C4-2B (cell line): Measurements from ENCODE around the gene WDCP.

Source experiments
- H3K27ac ChIP-seq: fragments of 450-650 bp; 2 replicates; pipeline ENCODE4 v1.5.1; 2017
- ZFX ChIP-seq: fragments of 450-650 bp; IDR thresholded peaks from 2 replicates; pipeline ENCODE4 v1.6.1; 2017
- TF ChIP-seq, protein P1 (sequence below): fragments of 450-650 bp; conservative IDR thresholded peaks from 2 replicates; pipeline ENCODE4 v1.5.1; 2017; ENCODE audit warnings: mild to moderate bottlenecking

WDCP gene

DNA sequence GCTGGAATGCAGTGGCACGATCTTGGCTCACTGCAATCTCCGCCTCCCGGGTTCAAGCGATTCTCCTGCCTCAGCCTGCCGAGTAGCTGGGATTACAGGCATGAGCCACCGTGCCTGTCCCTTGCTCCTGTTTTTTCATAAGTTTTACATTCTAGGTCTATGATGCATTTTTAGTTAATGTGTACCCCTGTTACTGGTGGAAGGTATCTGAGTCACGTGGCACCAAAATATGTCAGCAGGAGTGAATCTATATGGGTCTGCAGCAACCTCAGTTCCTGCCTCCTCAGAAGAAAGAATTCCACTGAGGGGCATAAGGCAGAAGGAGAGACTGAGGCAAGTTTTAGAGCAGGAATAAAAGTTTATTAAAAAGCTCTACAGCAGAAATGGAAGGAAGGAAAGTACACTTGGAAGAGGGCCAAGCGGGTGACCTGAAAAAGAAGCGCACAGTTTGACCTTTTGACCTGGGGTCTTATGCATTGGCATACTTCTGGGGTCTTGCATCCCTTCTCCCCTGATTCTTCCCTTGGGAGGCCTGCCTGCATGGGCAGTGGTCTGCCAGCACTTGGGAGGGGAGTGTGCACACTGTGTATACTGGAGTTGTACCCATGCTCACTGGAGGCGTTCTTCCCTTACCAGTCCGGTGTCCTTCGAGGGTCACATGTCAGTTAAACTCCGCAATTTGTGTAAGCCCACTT, 38.4 kb downstream of the WDCP start:
- no peak for TF ChIP-seq ZFX
- TF ChIP-seq, protein P1, sequence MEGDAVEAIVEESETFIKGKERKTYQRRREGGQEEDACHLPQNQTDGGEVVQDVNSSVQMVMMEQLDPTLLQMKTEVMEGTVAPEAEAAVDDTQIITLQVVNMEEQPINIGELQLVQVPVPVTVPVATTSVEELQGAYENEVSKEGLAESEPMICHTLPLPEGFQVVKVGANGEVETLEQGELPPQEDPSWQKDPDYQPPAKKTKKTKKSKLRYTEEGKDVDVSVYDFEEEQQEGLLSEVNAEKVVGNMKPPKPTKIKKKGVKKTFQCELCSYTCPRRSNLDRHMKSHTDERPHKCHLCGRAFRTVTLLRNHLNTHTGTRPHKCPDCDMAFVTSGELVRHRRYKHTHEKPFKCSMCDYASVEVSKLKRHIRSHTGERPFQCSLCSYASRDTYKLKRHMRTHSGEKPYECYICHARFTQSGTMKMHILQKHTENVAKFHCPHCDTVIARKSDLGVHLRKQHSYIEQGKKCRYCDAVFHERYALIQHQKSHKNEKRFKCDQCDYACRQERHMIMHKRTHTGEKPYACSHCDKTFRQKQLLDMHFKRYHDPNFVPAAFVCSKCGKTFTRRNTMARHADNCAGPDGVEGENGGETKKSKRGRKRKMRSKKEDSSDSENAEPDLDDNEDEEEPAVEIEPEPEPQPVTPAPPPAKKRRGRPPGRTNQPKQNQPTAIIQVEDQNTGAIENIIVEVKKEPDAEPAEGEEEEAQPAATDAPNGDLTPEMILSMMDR, result no peak

DNA sequence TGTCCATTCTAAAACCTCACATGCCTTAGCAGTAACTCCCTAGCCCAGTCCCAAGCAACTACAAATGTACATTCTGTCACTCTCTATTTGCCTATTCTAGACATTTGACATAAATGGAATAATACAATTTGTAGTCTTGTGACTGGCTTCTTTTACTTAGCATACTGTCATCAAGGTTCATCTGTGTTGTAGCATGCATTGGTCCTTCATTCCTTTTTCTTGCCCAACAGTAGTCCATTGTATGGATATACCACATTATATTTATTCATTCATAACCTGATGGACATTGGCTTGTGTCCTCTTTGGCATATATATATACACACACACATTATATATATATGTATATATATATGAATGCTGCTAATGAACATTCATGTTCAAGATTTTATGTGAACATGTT, 39.5 kb downstream of the WDCP start:
- TF ChIP-seq, protein P1, result no peak
- no peak for TF ChIP-seq ZFX
- no peak overlapping the region for H3K27ac ChIP-seq

More for the DNA sequence above, 38.4 kb downstream of the WDCP start:
- no peak overlapping the region for H3K27ac ChIP-seq

DNA sequence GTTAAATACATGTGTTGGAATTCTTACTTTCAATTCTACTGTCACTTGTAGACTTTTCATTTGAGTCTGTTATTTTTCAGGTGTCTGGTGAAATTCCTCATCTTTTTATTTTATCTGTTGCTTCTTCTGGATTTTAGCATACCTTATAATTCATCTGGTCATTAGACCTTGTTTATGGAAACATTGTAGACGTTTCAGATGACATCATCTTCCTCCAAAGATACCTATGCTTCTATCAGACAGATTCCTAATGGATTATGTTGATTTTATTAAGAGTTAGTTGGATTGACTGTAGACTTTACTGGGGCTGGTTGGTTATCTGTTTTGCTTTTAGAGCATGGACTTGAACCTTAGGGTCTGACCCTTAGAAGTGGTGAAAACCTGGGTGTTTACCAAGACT, 52.6 kb downstream of the WDCP start:
- no peak for TF ChIP-seq ZFX
- TF ChIP-seq, protein P1, result no peak
- H3K27ac ChIP-seq, result no peak overlapping the region

DNA sequence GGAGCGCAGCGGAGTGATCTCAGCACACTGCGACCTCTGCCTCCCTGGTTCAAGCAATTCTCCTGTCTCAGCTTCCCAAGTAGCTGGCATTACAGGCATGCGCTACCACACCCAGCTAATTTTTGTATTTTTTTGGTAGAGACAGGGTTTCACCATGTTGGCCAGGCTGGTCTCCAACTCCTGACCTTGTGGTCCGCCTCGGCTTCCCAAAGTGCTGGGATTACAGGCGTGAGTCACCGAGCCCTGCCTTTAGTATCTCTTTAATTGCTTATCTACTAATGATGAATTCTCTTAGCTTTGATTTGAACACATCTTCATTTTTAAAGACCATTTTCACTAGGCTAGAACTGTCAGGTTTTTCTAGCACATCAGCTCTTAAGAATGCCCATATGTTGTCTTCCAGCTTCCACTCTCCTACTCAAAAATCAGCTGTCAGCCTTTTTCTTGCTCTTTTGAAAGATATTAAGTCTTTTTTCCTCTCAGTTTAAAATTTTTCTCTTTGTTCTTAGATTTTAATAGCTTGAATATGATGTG, 53.4 kb downstream of the WDCP start:
- H3K27ac ChIP-seq, result no peak overlapping the region
- TF ChIP-seq, protein P1, result no peak
- no peak for TF ChIP-seq ZFX

DNA sequence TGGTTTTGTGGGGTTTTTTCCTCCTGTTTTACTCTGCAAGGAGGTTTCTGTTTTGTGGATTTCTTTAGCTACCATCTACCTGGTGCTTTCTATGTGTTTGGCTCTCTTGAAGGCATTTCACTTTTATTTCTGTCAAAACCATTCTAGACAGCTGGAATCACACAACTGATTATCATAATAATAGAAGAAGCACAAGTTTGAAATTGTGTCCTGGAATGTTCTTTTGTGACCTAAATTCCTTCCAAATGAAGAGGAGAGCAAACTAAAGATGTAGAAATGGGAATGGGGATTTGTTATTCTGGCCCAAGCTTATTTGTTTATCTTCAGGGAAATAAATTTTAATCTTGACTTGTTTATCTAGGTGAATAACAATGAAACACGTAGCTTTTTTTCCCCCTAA, 54.3 kb downstream of the WDCP start:
- H3K27ac ChIP-seq, result no peak overlapping the region
- TF ChIP-seq, protein P1, result no peak
- TF ChIP-seq ZFX, result no peak

DNA sequence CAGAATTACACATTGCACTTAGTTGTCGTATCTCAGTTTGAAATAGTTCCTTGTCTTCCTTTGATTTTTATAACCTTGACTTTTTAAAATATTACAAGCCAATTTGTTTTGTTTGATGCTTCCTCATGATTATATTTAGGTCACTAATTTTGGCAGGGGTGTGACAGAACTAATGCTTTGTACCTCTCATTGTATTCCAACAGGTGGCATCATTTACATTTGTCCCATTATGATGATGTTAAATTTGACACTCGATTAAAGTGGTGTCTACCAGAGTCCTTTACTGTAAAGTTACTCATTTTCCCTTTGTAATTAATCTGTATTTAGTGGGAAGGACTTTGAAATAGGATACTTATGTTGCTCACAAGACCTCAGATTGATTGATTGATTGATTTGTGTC, 58.8 kb downstream of the WDCP start:
- H3K27ac ChIP-seq, result no peak overlapping the region
- TF ChIP-seq ZFX, result no peak
- TF ChIP-seq, protein P1, result peak; percentile 71
